ENCODE results near the gene EXOSC2. TPM values are rescaled to one million over a fixed set of nuclear protein-coding genes. Genes with fewer than 3 reads are reported as not detected.

EXOSC2 gene
- total RNA-seq, 1 experiment from 2014 or later, result 71.5 TPM

DNA sequence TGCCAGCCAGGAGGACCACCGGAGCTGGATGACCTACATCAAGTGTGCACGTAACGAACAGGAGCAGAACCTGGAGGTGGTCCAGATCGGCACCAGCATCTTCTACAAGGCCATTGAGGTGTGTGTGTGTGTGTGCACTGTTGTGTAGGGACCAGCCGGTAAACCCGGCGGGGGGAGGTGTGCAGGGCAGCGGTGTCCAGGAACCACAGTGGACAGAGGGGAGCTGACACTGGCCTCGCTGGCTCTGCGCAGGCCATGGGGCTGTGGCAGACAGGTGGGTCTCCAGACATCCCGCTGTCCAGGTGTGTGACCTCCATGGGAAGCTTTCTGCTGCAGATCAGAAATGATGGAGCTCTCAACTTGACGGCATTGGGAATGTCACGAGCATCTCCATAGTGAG lies 25.4 kb upstream of the EXOSC2 start:
- ATAC-seq (no peak), DNase-seq (ENCODE audit: low read depth, low spot score) (no peak)
- H3K9me2 ChIP-seq (ENCODE audit: insufficient read depth), result no peaks in the 10 kb centered on the region
- H3K4me3 ChIP-seq (replicated peaks in 1 of 2; ENCODE audit: low read depth in 1 of 2, low read length in 2 of 2), result no peak overlapping the region
- BruUV-seq (replicated peaks), result no TSS peak
- intact Hi-C loops (cut with micrococcal nuclease), result no loop called here
- ChIA-PET CTCF (no interaction called here), POLR2A (no interaction called here), RAD21 (ENCODE audit: low non-redundant PET in 1 of 2, low total read pairs in 2 of 2, uncharacterized antibody in 2 of 2, unreplicated experiment in 2 of 2) (no interaction called here)
- H3K27me3 ChIP-seq (ENCODE audit: insufficient read depth, low read length), result no peaks in the 10 kb centered on the region
- TF ChIP-seq POLR2AphosphoS5 (IDR thresholded peaks at IDR 0.05; ENCODE audit: low read depth, low read length), result no peak
- TF ChIP-seq ZNF274 (IDR thresholded peaks at IDR 0.05; ENCODE audit: low read depth, low read length), result no peak
- TF ChIP-seq, protein P1, sequence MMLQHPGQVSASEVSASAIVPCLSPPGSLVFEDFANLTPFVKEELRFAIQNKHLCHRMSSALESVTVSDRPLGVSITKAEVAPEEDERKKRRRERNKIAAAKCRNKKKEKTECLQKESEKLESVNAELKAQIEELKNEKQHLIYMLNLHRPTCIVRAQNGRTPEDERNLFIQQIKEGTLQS (IDR thresholded peaks at IDR 0.05), result no peak
- TF ChIP-seq SIN3A (IDR thresholded peaks at IDR 0.05; ENCODE audit: low read depth), result no peak
- TF ChIP-seq TCF7L2 (IDR thresholded peaks at IDR 0.05; ENCODE audit: borderline replicate concordance, extremely low read depth, insufficient read depth, insufficient read length), result no peak
- no peak for TF ChIP-seq FOSL1 (IDR thresholded peaks at IDR 0.05; ENCODE audit: low read depth)
- no peak for TF ChIP-seq SP1 (IDR thresholded peaks at IDR 0.05; ENCODE audit: low read depth)
- no peaks in the 10 kb centered on the region for H3K79me2 ChIP-seq (ENCODE audit: insufficient read depth, low read length)
- no peak overlapping the region for H3K27ac ChIP-seq (ENCODE audit: low read depth, low read length)
- no peak overlapping the region for H3K9ac ChIP-seq (ENCODE audit: low read length)
- no peaks in the 10 kb centered on the region for H4K20me1 ChIP-seq (ENCODE audit: insufficient read depth)
- H3K36me3 ChIP-seq (ENCODE audit: control insufficient read depth in 1 of 2, insufficient read depth in 2 of 2, low read length in 2 of 2), result no peaks in the 10 kb centered on the region
- no peaks in the 10 kb centered on the region for H3K9me3 ChIP-seq (ENCODE audit: control insufficient read depth in 1 of 2, insufficient read depth in 1 of 2, low read depth in 1 of 2, low read length in 2 of 2)
- no peak overlapping the region for H2AFZ ChIP-seq (ENCODE audit: low read depth, low read length, poor library complexity, severe bottlenecking)
- no peak overlapping the region for H3K4me2 ChIP-seq (ENCODE audit: low read length)
- peaks cover 0 to 8% of the 10 kb centered on the region in 2 experiments; a peak in 2 of 4 replicates for H3K4me1 ChIP-seq (ENCODE audit: control insufficient read depth in 1 of 2, insufficient read depth in 2 of 2, low read length in 2 of 2)

DNA sequence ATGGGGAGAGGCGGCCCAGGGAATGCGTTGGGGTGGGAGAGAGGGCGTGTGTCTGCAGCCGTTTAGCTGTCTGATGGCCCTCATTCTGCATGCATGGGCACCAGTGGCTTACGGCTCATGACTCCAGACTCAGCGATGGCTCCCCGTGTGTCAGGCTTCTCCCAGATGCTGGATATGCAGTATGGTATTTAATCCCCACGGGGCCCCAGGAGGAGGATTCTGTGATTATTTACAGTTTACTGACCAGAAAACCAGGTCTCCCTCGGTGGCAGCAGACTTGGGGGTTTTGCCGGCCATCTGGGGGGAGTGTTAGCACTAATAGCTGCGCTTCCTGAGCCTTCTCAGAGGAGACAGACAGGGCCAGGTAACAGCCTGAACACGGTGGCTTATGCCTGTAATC lies 24.9 kb upstream of the EXOSC2 start:
- POLR2A ChIA-PET, result no interaction called here
- BruUV-seq (replicated peaks), result no TSS peak
- H3K4me3 ChIP-seq (replicated peaks in 1 of 2; ENCODE audit: low read depth in 1 of 2, low read length in 2 of 2), result no peak overlapping the region
- H3K9me3 ChIP-seq (ENCODE audit: control insufficient read depth in 1 of 2, insufficient read depth in 1 of 2, low read depth in 1 of 2, low read length in 2 of 2), result no peaks in the 10 kb centered on the region
- no peaks in the 10 kb centered on the region for H3K27me3 ChIP-seq (ENCODE audit: insufficient read depth, low read length)
- H2AFZ ChIP-seq (ENCODE audit: low read depth, low read length, poor library complexity, severe bottlenecking), result no peak overlapping the region
- intact Hi-C loops (cut with micrococcal nuclease), result no loop called here
- no peak for DNase-seq (ENCODE audit: low read depth, low spot score)
- no peaks in the 10 kb centered on the region for H4K20me1 ChIP-seq (ENCODE audit: insufficient read depth)
- H3K9ac ChIP-seq (ENCODE audit: low read length), result no peak overlapping the region
- no peaks in the 10 kb centered on the region for H3K36me3 ChIP-seq (ENCODE audit: control insufficient read depth in 1 of 2, insufficient read depth in 2 of 2, low read length in 2 of 2)
- H3K4me2 ChIP-seq (ENCODE audit: low read length), result no peak overlapping the region
- CTCF ChIA-PET, result no interaction called here
- H3K9me2 ChIP-seq (ENCODE audit: insufficient read depth), result no peaks in the 10 kb centered on the region
- no peaks in the 10 kb centered on the region for H3K79me2 ChIP-seq (ENCODE audit: insufficient read depth, low read length)
- RAD21 ChIA-PET (ENCODE audit: low non-redundant PET in 1 of 2, low total read pairs in 2 of 2, uncharacterized antibody in 2 of 2, unreplicated experiment in 2 of 2), result no interaction called here
- no peak overlapping the region for H3K27ac ChIP-seq (ENCODE audit: low read depth, low read length)
- no peak for ATAC-seq
- H3K4me1 ChIP-seq (ENCODE audit: control insufficient read depth in 1 of 2, insufficient read depth in 2 of 2, low read length in 2 of 2), result peaks cover 0 to 8% of the 10 kb centered on the region in 2 experiments; a peak in 2 of 4 replicates
- TF ChIP-seq, protein P2, sequence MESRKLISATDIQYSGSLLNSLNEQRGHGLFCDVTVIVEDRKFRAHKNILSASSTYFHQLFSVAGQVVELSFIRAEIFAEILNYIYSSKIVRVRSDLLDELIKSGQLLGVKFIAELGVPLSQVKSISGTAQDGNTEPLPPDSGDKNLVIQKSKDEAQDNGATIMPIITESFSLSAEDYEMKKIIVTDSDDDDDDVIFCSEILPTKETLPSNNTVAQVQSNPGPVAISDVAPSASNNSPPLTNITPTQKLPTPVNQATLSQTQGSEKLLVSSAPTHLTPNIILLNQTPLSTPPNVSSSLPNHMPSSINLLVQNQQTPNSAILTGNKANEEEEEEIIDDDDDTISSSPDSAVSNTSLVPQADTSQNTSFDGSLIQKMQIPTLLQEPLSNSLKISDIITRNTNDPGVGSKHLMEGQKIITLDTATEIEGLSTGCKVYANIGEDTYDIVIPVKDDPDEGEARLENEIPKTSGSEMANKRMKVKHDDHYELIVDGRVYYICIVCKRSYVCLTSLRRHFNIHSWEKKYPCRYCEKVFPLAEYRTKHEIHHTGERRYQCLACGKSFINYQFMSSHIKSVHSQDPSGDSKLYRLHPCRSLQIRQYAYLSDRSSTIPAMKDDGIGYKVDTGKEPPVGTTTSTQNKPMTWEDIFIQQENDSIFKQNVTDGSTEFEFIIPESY (IDR thresholded peaks at IDR 0.05; ENCODE audit: extremely low read depth, insufficient replicate concordance, low read length), result no peak
- no peak for TF ChIP-seq MAX (IDR thresholded peaks at IDR 0.05)
- no peak for TF ChIP-seq EZH2 (IDR thresholded peaks at IDR 0.05)
- TF ChIP-seq EZH2phosphoT487 (IDR thresholded peaks at IDR 0.05; ENCODE audit: borderline replicate concordance), result no peak
- TF ChIP-seq, protein P3, sequence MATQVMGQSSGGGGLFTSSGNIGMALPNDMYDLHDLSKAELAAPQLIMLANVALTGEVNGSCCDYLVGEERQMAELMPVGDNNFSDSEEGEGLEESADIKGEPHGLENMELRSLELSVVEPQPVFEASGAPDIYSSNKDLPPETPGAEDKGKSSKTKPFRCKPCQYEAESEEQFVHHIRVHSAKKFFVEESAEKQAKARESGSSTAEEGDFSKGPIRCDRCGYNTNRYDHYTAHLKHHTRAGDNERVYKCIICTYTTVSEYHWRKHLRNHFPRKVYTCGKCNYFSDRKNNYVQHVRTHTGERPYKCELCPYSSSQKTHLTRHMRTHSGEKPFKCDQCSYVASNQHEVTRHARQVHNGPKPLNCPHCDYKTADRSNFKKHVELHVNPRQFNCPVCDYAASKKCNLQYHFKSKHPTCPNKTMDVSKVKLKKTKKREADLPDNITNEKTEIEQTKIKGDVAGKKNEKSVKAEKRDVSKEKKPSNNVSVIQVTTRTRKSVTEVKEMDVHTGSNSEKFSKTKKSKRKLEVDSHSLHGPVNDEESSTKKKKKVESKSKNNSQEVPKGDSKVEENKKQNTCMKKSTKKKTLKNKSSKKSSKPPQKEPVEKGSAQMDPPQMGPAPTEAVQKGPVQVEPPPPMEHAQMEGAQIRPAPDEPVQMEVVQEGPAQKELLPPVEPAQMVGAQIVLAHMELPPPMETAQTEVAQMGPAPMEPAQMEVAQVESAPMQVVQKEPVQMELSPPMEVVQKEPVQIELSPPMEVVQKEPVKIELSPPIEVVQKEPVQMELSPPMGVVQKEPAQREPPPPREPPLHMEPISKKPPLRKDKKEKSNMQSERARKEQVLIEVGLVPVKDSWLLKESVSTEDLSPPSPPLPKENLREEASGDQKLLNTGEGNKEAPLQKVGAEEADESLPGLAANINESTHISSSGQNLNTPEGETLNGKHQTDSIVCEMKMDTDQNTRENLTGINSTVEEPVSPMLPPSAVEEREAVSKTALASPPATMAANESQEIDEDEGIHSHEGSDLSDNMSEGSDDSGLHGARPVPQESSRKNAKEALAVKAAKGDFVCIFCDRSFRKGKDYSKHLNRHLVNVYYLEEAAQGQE (IDR thresholded peaks at IDR 0.05; ENCODE audit: low read depth), result no peak
- no peak for TF ChIP-seq JUND (IDR thresholded peaks at IDR 0.05)
- no peak for TF ChIP-seq CBX3 (IDR thresholded peaks at IDR 0.05; ENCODE audit: low read depth)
- TF ChIP-seq ZNF274 (IDR thresholded peaks at IDR 0.05; ENCODE audit: low read depth, low read length), result no peak
- no peak for TF ChIP-seq SIN3A (IDR thresholded peaks at IDR 0.05; ENCODE audit: low read depth)
- TF ChIP-seq YY1 (IDR thresholded peaks at IDR 0.05; ENCODE audit: extremely low read depth, insufficient replicate concordance, low read depth, low read length), result no peak
- no peak for TF ChIP-seq FOSL1 (IDR thresholded peaks at IDR 0.05; ENCODE audit: low read depth)
